UCSD-AML1 (cell line): ENCODE results near the gene AFF4.

Source experiments
- DNase-seq: peaks from one replicate; lab custom pipeline; 2025; ENCODE audit not compliant: unreplicated experiment; lab: John Stamatoyannopoulos, UW

Gene AFF4

GRCh38 chr5:132895719-132896305, 67.6 kb downstream of the AFF4 start:
- no peak for DNase-seq

DNA sequence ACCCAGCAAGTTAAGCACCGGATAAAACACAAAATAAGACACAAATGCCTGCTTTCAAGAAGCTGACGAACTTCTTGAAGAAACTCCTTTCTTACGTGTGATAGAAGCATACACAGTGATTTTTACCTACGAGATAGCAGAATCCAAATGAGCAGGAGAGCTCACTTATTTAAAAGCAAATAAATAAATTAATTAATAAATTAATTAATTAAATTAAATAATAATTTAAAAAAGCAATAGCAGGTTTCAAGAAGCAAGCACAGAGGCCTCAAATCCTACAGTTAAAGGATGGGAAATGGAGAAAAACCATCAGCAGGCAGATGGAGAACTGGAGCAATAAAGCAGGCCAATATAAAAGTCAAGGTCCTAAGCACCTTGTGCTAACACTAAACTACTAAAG, 72.6 kb downstream of the AFF4 start:
- no peak for DNase-seq

DNA sequence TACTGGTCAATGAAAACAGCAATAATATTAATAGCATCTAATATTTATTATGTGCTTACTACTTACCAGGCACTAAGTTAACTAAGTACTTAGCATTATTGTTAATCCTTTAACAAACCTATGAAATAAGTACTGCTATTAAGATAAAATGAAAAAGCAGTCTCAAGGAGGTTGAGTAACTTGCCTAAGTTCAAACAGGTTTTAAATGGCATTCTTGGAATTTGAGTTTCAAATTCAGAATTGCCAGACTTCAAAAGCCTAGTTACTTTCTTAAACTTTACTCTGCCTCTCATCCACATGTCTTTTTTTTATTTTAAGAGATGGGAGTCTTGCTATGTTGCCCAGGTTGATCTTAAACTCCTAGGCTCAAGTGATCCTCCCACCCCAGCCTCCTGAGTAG, 73.9 kb downstream of the AFF4 start:
- DNase-seq, result no peak

- no peak for DNase-seq
These were observed 76.2 kb downstream of the AFF4 start for GRCh38 chr5:132887283-132887682.

GRCh38 chr5:132886064-132886823, 77.2 kb downstream of the AFF4 start:
- DNase-seq, result no peak

- no peak for DNase-seq
These were observed 78.9 kb downstream of the AFF4 start for GRCh38 chr5:132884548-132884947.

DNA sequence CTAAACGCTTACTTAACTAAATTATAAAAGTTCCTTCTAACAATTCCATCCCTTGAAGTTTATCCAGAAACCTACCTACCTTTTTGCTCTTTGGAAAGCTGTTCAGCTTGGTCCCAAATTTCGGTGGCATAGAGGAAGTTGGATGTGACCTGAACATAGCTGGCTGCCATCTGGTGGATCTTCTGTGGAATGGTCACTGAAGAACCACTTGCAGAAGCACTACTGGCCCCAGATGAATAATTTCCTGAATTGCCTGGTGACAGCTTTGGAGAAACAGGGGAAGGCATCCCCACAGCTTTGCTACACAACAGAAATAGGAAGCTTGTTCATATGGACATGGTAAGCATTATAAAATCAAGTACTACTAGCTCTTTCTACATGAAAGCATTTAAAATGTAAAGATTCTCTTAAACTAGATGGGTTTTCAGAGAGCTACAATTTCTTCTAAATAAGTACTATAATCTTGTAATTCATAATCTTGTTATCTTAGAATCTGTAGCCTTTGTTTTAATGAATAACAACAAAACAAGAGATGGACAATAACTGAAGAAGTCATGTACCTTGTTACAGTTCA, 80.1 kb downstream of the AFF4 start:
- peak; percentile 25 for DNase-seq

- DNase-seq, result no peak
These were observed 85.5 kb downstream of the AFF4 start for GRCh38 chr5:132877938-132878337.

DNA sequence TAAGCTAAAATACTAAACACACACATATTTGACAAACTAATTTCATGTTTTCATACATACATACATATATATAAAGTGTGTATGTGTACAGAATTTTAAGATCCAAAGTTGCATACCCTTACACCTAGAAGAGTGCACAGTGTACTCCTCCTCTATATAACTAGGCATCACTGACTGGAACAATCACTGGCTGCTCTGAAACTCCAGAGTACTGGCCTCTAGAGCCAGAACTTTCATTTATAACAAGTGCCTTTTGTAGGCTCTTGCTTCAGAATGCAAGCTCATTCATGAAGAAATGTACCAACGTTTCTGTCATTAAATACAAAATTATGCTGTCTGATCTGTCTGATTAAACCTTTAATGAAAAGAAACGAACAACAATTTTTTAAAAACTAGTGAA, 86.0 kb downstream of the AFF4 start:
- no peak for DNase-seq

GRCh38 chr5:132876020-132876759, 87.2 kb downstream of the AFF4 start:
- DNase-seq, result no peak

DNA sequence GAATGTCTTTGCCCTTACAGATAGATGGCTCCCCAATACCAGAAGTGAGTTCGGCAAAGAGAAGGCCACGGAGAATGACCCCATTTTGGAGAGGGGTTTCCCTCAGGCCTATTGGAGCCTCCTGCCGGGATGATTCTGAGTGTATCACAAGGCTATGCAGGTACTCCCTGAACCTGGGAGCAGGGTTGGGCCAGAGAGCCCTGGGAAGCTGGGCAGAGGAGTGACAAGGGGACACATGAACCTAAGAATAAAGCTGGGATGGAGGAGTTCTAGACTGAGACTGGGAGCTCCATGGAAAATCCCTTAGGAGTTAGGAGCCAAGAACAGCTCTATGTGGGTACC, 89.5 kb downstream of the AFF4 start:
- no peak for DNase-seq

- DNase-seq, result no peak
These were observed 90.1 kb downstream of the AFF4 start, which contains the start of gene LEAP2 for GRCh38 chr5:132873119-132873929. TSS of gene LEAP2 (plus strand) at chr5:132873668. CDS start at chr5:132873695, 27 bp downstream.

GRCh38 chr5:132872788-132873118, 90.7 kb downstream of the AFF4 start:
- DNase-seq, result no peak

DNA sequence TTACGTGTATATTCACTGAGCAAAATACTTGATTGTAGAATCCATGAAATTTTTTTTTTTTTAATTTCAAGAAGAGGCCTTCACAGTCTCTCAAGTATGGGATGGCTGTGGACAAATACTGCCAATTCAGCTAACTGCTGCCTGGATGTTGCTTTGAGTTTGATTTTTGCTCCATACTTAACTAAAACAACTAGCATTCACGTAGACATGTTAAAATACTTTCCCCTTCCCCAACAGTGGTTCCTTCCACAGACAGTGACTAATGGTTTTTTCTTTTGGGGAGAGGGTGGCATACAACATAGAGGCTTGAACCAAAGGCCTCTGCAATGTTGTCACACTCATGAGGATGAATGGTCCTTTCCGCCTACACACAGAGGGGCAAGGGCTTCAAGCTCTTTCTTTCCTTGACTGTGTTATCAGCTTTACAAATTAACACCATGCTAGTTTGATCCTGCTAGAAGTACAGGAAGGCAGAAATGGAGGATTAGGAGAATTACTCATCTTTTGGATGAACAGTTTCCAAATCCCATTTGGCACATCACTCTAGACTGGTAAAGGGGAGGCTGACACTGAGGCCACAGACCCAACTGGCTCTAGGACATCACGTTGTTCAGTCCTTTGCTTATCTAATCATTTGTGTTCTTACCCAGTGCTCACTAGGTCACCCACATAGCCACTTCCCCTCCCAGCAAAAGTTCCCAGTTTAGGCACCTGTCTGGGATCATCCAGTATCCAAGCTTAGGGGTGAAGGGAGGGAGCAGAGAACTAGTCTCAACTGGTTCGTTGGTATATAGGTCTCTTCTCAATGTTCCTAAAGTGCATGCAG, 91.8 kb downstream of the AFF4 start:
- no peak for DNase-seq

GRCh38 chr5:132870801-132871200, 92.6 kb downstream of the AFF4 start:
- no peak for DNase-seq

- no peak for DNase-seq
These were observed 94.7 kb downstream of the AFF4 start for GRCh38 chr5:132868754-132869153.

- DNase-seq, result no peak
These were observed 96.4 kb downstream of the AFF4 start for GRCh38 chr5:132867046-132867451.

DNA sequence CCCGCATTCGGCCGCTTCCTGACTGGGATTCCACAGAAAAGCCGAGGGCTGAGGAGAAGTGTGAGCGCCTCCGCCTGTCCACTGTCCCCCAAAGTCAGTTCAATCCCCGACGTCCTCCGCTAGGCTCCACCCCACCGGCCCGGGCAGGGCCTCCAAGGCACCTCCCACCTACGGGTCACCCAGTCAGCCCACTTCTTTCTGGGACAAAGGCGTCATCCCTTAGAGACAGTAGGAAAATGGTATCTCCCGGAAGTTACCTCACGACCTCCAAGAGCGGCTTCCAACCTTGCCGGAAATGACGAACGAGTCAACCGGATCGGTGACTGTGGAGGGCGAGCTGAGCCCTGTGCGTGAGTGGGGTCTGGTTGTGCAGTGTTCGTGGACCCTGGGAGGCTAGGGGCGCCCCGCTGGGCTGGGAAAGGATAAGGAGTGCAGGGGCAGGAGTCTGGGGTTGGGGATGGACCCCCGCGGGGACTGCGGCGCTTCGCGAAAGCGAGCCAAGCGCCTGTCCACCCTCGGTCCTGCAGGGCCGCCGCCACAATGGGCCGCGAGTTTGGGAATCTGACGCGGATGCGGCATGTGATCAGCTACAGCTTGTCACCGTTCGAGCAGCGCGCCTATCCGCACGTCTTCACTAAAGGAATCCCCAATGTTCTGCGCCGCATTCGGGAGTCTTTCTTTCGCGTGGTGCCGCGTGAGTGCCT, 96.9 kb downstream of the AFF4 start, which contains the start of the genes GDF9 and UQCRQ:
Gene GDF9 (minus strand): TSS at position 128 of the 704 bp plus-strand sequence. CDS start 1,936 bp downstream, outside the sequence.
Gene UQCRQ (plus strand): TSS at position 301 of the 704 bp plus-strand sequence. CDS start 240 bp downstream, at position 541.
- DNase-seq, result peak; percentile 92

DNA sequence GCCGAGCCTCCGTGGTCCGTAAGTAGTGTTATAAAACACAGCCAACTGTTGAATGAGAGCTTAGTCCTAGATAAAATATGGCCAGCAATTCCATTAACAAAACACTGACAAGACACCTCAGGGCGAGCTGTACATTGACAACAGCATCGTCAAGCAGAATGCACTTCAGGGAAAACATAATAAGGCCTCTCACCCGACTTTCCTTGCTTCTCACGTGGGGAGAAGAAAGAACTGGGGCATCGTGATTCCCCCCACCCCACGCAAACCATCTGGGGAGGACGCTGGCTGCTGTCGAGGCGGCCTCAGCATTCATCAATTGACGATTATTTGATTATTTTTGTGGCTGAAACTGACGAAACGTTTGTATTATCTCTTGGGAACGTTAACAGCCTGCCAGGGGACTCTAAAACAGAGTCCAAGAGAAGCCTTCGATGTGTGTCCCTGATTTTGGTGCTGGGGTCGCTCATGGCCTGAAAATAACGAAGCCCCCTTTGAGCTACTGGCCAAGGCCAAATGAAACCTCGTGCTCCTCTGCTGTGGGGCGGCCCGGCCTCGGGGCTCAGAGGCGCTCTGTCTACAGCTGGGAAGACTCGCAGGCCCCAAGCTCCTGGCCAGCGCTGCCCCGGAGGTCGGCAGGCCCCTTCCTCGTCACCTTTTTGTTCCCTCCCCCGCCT, 97.6 kb downstream of the AFF4 start:
- DNase-seq, result no peak
